ENCODE results near the gene SLC8A1. TPM values are rescaled to one million over a fixed set of nuclear protein-coding genes. Genes with fewer than 3 reads are reported as not detected.

The SLC8A1 gene
- polyA plus RNA-seq, 3 donors, result 16.9 to 18.2 (median 18.0) TPM

- no peaks in the 10 kb centered on the region for H3K27me3 ChIP-seq (ENCODE audit: control insufficient read depth in 2 of 2, insufficient read depth in 2 of 2, low read length in 2 of 2)
- Mint-ChIP-seq H3K27me3 (ENCODE audit: low read depth in 3 of 3) (no peaks in the 10 kb centered on the region), H3K27ac (peak overlapping the region in 1 of 7 donors; percentile 62), H3K4me1 (peaks cover 6% of the 10 kb centered on the region), H3K4me3 (no peak overlapping the region), H3K9me3 (no peaks in the 10 kb centered on the region), H3K36me3 (peaks cover 43 to 56% of the 10 kb centered on the region in 2 donors)
- H3K4me3 ChIP-seq (replicated peaks in 1 of 3; ENCODE audit: low read depth in 2 of 3, low read length in 3 of 3), result no peak overlapping the region
- WGBS (ENCODE audit: insufficient coverage), result 100% methylated on average over 2 of the region's 3 CpGs
- peaks cover 19 to 62% of the 10 kb centered on the region in 2 donors for H3K36me3 ChIP-seq (replicated peaks in 1 of 2; ENCODE audit: control insufficient read depth in 1 of 2, insufficient read depth in 2 of 2, low read length in 2 of 2)
- no peak for TF ChIP-seq CTCF (IDR thresholded peaks at IDR 0.05)
- H2AFZ ChIP-seq (ENCODE audit: insufficient read depth, low read depth, low read length, poor library complexity, severe bottlenecking), result no peak overlapping the region
- peaks cover 63% of the 10 kb centered on the region for H4K20me1 ChIP-seq (ENCODE audit: insufficient read depth, low read length)
- H3K79me2 ChIP-seq (ENCODE audit: insufficient read depth, low read length), result no peaks in the 10 kb centered on the region
- peaks cover 4% of the 10 kb centered on the region in 2 donors for H3K4me1 ChIP-seq (ENCODE audit: control insufficient read depth in 1 of 2, insufficient read depth in 2 of 2, low read length in 2 of 2)
- no peak overlapping the region for H3K4me2 ChIP-seq (replicated peaks; ENCODE audit: extremely low read depth, low read length, poor library complexity, severe bottlenecking)
- no peak for DNase-seq
- intact Hi-C loops (cut with micrococcal nuclease), result no loop called here
- no peak overlapping the region for H3K9ac ChIP-seq (ENCODE audit: insufficient read depth, low read length, poor library complexity, severe bottlenecking)
- H3K9me3 ChIP-seq (replicated peaks in 1 of 2; ENCODE audit: control insufficient read depth in 1 of 2, insufficient read depth in 1 of 2, low read length in 2 of 2), result no peaks in the 10 kb centered on the region
- H3K27ac ChIP-seq (ENCODE audit: low read depth in 1 of 2, low read length in 2 of 2), result no peak overlapping the region
Measured at GRCh38 chr2:40169856-40170255, 282.0 kb downstream of the SLC8A1 start.

DNA sequence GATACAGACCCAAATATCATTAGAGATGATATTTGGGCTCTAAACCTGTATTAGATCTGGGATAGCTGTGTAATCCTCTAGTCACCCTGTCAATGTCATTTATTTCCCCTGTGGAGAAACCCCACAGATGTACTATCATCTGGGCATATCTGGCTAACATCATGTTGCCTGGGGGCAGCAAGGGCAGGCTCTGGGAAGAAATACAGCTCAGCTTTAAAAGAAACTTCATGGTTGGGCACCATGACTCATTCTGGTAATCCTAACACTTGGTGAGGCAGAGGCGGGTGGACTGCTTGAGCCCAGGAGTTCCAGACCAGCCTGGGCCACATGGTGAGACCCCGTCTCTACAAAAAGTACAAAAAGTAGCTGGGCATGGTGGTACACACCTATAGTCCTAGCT lies 282.5 kb downstream of the SLC8A1 start:
- H3K27ac Mint-ChIP-seq, result peak overlapping the region in 1 of 7 donors; percentile 62
- no peak overlapping the region for H3K4me3 Mint-ChIP-seq
- Histone ChIP-seq H3K4me1 (ENCODE audit: control insufficient read depth in 1 of 2, insufficient read depth in 2 of 2, low read length in 2 of 2) (peaks cover 4% of the 10 kb centered on the region in 2 donors), H3K36me3 (replicated peaks in 1 of 2; ENCODE audit: control insufficient read depth in 1 of 2, insufficient read depth in 2 of 2, low read length in 2 of 2) (peaks cover 23 to 62% of the 10 kb centered on the region in 2 donors), H3K9ac (ENCODE audit: insufficient read depth, low read length, poor library complexity, severe bottlenecking) (no peak overlapping the region), H3K79me2 (ENCODE audit: insufficient read depth, low read length) (no peaks in the 10 kb centered on the region), H2AFZ (ENCODE audit: insufficient read depth, low read depth, low read length, poor library complexity, severe bottlenecking) (no peak overlapping the region), H3K4me3 (replicated peaks in 1 of 3; ENCODE audit: low read depth in 2 of 3, low read length in 3 of 3) (no peak overlapping the region), H3K4me2 (replicated peaks; ENCODE audit: extremely low read depth, low read length, poor library complexity, severe bottlenecking) (no peak overlapping the region), H3K27ac (ENCODE audit: low read depth in 1 of 2, low read length in 2 of 2) (no peak overlapping the region), H4K20me1 (ENCODE audit: insufficient read depth, low read length) (peaks cover 65% of the 10 kb centered on the region), H3K27me3 (ENCODE audit: control insufficient read depth in 2 of 2, insufficient read depth in 2 of 2, low read length in 2 of 2) (no peaks in the 10 kb centered on the region), H3K9me3 (replicated peaks in 1 of 2; ENCODE audit: control insufficient read depth in 1 of 2, insufficient read depth in 1 of 2, low read length in 2 of 2) (no peaks in the 10 kb centered on the region)
- DNase-seq, result no peak
- H3K4me1 Mint-ChIP-seq, result peaks cover 6% of the 10 kb centered on the region
- no peaks in the 10 kb centered on the region for H3K9me3 Mint-ChIP-seq
- peaks cover 48 to 58% of the 10 kb centered on the region in 2 donors for H3K36me3 Mint-ChIP-seq
- intact Hi-C loops (cut with micrococcal nuclease), result no loop called here
- WGBS (ENCODE audit: insufficient coverage), result no CpG with 5 or more reads among the region's 2 CpGs
- TF ChIP-seq CTCF (IDR thresholded peaks at IDR 0.05), result no peak
- H3K27me3 Mint-ChIP-seq (ENCODE audit: low read depth in 3 of 3), result no peaks in the 10 kb centered on the region

All from CD14-positive monocyte (primary cell).